Measurements from ENCODE around the gene PAPOLG. TPM values are rescaled to one million over a fixed set of nuclear protein-coding genes. Genes with fewer than 3 reads are reported as not detected.
A peak's percentile ranks its signal among the peaks of the same experiment; 100 is the strongest.

Gene PAPOLG
- total and polyA plus RNA-seq, 2 of the 4 experiments (the other 2 are of a cell fraction) = 3.5 to 12.4 TPM

DNA sequence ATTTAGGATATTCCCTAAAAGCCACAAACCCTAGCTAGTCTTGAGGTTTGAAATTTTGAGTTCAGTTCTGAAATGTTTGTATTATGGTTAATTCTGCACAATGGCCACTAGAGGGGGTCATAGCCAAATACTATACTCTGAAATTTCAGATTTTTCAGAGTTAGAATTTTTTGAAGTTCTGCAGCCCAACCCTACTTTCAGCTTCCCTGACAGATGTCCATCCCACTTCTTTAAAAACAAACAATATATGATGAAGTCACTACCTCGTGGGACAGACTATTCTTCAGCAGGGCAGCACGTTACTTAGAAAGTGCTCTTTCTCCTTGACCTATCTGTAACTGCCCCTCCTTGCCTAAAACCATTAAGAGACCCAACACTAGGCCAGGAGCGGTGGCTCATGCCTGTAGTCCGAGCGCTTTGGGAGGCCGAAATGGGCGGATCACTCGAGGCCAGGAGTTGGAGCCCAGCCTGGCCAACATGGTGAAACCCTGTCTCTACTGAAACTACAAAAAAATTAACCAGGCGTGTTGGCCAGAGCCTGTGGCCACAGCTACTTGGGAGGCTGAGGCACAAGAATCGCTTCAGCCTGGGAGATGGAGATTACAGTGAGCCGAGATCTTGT is 48.2 kb upstream of the PAPOLG start:
- no peak overlapping the region for H2BK15ac ChIP-seq (ENCODE audit: low read depth, low read length)
- no peak overlapping the region for H2BK5ac ChIP-seq (ENCODE audit: low read depth, low read length, poor library complexity, severe bottlenecking)
- H3K4me2 ChIP-seq (ENCODE audit: low read depth, low read length) = no peak overlapping the region; the same call in 1 of the 2 replicates
- POLR2A ChIA-PET (ENCODE audit: unreplicated experiment) = no interaction called here
- H2AK5ac ChIP-seq (ENCODE audit: low read depth, low read length) = no peak overlapping the region
- CTCF ChIA-PET = interaction anchor here (0.5 to 2.7 kb wide), 8 partner anchors 9 to 291 kb away, joined by 3 to 10 read pairs (median 3); no protein-coding TSS in a partner anchor
- dilution Hi-C loops (cut with HindIII; ENCODE audit: low sequenced_read_pairs, unreplicated experiment) = no loop called here
- no peak overlapping the region for H2AFZ ChIP-seq (replicated peaks; ENCODE audit: low read length, poor library complexity)
- no peak overlapping the region for H3K4me3 ChIP-seq (ENCODE audit: insufficient read depth, low read depth, low read length)
- H3K14ac ChIP-seq (replicated peaks; ENCODE audit: low read depth, low read length) = no peak overlapping the region
- WGBS, 2 experiments (ENCODE audit: extremely low coverage in 2 of 2, insufficient read length in 1 of 2) = no CpG with 5 or more reads among the region's 11 CpGs
- ATAC-seq (ENCODE audit: low read depth) (peak; percentile 82), DNase-seq (peak; percentile 28)
- no peaks in the 10 kb centered on the region for H3K79me1 ChIP-seq (ENCODE audit: low read depth in 1 of 2, low read length in 2 of 2)
- TF ChIP-seq RAD21 (IDR thresholded peaks at IDR 0.05; ENCODE audit: low read length) (peak; percentile 56), BHLHE40 (IDR thresholded peaks at IDR 0.05; ENCODE audit: low read depth, low read length) (no peak), SMC3 (IDR thresholded peaks at IDR 0.05; ENCODE audit: low read depth, low read length) (peak; percentile 41; the same call in 1 of the 2 replicates), FOS (IDR thresholded peaks at IDR 0.05; ENCODE audit: low read depth, low read length) (no peak), MAFK (IDR thresholded peaks at IDR 0.05; ENCODE audit: low read depth, low read length) (no peak)
- TF ChIP-seq, protein P1, sequence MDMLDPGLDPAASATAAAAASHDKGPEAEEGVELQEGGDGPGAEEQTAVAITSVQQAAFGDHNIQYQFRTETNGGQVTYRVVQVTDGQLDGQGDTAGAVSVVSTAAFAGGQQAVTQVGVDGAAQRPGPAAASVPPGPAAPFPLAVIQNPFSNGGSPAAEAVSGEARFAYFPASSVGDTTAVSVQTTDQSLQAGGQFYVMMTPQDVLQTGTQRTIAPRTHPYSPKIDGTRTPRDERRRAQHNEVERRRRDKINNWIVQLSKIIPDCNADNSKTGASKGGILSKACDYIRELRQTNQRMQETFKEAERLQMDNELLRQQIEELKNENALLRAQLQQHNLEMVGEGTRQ (IDR thresholded peaks at IDR 0.05; ENCODE audit: low read depth, low read length) = no peak
- TF ChIP-seq, protein P2, sequence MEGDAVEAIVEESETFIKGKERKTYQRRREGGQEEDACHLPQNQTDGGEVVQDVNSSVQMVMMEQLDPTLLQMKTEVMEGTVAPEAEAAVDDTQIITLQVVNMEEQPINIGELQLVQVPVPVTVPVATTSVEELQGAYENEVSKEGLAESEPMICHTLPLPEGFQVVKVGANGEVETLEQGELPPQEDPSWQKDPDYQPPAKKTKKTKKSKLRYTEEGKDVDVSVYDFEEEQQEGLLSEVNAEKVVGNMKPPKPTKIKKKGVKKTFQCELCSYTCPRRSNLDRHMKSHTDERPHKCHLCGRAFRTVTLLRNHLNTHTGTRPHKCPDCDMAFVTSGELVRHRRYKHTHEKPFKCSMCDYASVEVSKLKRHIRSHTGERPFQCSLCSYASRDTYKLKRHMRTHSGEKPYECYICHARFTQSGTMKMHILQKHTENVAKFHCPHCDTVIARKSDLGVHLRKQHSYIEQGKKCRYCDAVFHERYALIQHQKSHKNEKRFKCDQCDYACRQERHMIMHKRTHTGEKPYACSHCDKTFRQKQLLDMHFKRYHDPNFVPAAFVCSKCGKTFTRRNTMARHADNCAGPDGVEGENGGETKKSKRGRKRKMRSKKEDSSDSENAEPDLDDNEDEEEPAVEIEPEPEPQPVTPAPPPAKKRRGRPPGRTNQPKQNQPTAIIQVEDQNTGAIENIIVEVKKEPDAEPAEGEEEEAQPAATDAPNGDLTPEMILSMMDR (conservative IDR thresholded peaks at IDR 0.05; ENCODE audit: low read depth, low read length) = peak; percentile 67
- no peak overlapping the region for H2BK120ac ChIP-seq (ENCODE audit: low read depth, low read length)
- H3K27ac ChIP-seq (ENCODE audit: insufficient read depth, low read length) = no peak overlapping the region
- no peaks in the 10 kb centered on the region for H3K36me3 ChIP-seq (ENCODE audit: control insufficient read depth, insufficient read depth, low read length)
- H2BK20ac ChIP-seq (ENCODE audit: low read depth, low read length) = no peak overlapping the region
- intact Hi-C loops (cut with micrococcal nuclease) = loop anchor here (1.0 to 10.0 kb wide), 2 partner anchors 177 to 291 kb away; partner anchors contain the start of gene REL
- no peak overlapping the region for H2AK9ac ChIP-seq (replicated peaks; ENCODE audit: low read depth, low read length, poor library complexity)
- no peaks in the 10 kb centered on the region for H4K20me1 ChIP-seq (ENCODE audit: insufficient read depth, low read length)
- H3K9me3 ChIP-seq (ENCODE audit: control insufficient read depth, insufficient read depth, low read length) = no peaks in the 10 kb centered on the region
- H3K18ac ChIP-seq (ENCODE audit: low read depth, low read length) = no peak overlapping the region
- no peak overlapping the region for H3K4ac ChIP-seq (ENCODE audit: low read depth, low read length)
- BruUV-seq (replicated peaks) = no TSS peak
- no peaks in the 10 kb centered on the region; the same call in 1 of the 2 replicates for H3K27me3 ChIP-seq (ENCODE audit: control insufficient read depth, insufficient read depth, low read length)
- H3K9me1 ChIP-seq (ENCODE audit: insufficient read depth, low read length) = peaks cover 2% of the 10 kb centered on the region; the same call in 1 of the 2 replicates
- in situ Hi-C loops (cut with MboI; ENCODE audit: low sequenced_read_pairs) = loop anchor here (5.0 kb wide), 1 partner anchor 289 kb away; no protein-coding TSS in a partner anchor
- no peak overlapping the region for H3K23ac ChIP-seq (ENCODE audit: low read depth, low read length)
- no peak overlapping the region for H3K9ac ChIP-seq (ENCODE audit: low read depth, low read length)
- H4K8ac ChIP-seq (ENCODE audit: low read depth in 2 of 2, low read length in 2 of 2) = no peak overlapping the region
- no peak overlapping the region for H4K5ac ChIP-seq (ENCODE audit: low read depth, low read length)
- H3K56ac ChIP-seq (ENCODE audit: extremely low read depth, insufficient read depth, low read length) = no peak overlapping the region
- no peaks in the 10 kb centered on the region; the same call in 1 of the 2 replicates for H3K4me1 ChIP-seq (ENCODE audit: control insufficient read depth, insufficient read depth, low read length)
- H4K91ac ChIP-seq (ENCODE audit: insufficient read depth, low read depth, low read length) = no peak overlapping the region
